HEK293T (cell line): ENCODE results near the gene PLPP4.

ENCODE experiments used
- ARNT ChIP-seq: fragments of 450-650 bp; IDR thresholded peaks from 2 replicates; pipeline ENCODE4 v1.6.1; 2017; ENCODE audit warnings: mild to moderate bottlenecking
- BHLHE40 ChIP-seq: fragments of 450-650 bp; IDR thresholded peaks from 2 replicates; pipeline ENCODE4 v1.6.1; 2016; ENCODE audit warnings: mild to moderate bottlenecking, moderate library complexity, borderline replicate concordance
- CTBP1 ChIP-seq: fragments of 450-650 bp; IDR thresholded peaks from 2 replicates; pipeline ENCODE4 v1.6.1; 2016; ENCODE audit warnings: borderline replicate concordance
- ELF4 ChIP-seq: fragments of 450-650 bp; IDR thresholded peaks from 2 replicates; pipeline ENCODE4 v1.6.1; 2017; ENCODE audit warnings: antibody characterized with exemption
- FOXA1 ChIP-seq: fragments of 450-650 bp; IDR thresholded peaks from 2 replicates; pipeline ENCODE4 v1.6.1; 2016; ENCODE audit warnings: mild to moderate bottlenecking
- FOXK2 ChIP-seq: fragments of 450-650 bp; IDR thresholded peaks from 2 replicates; pipeline ENCODE4 v1.6.1; 2016; ENCODE audit warnings: mild to moderate bottlenecking
- FOXM1 ChIP-seq: fragments of 450-650 bp; IDR thresholded peaks from 2 replicates; pipeline ENCODE4 v1.6.1; 2017; ENCODE audit warnings: mild to moderate bottlenecking, borderline replicate concordance
- HDGF ChIP-seq: fragments of 450-650 bp; IDR thresholded peaks from 2 replicates; pipeline ENCODE4 v1.6.1; 2017; ENCODE audit warnings: antibody characterized with exemption, borderline replicate concordance
- L3MBTL2 ChIP-seq: fragments of 450-650 bp; conservative IDR thresholded peaks from 2 replicates; pipeline ENCODE4 v1.6.1; 2016; ENCODE audit warnings: mild to moderate bottlenecking
- NFRKB ChIP-seq: fragments of 450-650 bp; IDR thresholded peaks from 2 replicates; pipeline ENCODE4 v1.6.1; 2016; ENCODE audit warnings: mild to moderate bottlenecking, moderate library complexity
- SP1 ChIP-seq: fragments of 450-650 bp; IDR thresholded peaks from 2 replicates; pipeline ENCODE4 v1.6.1; 2017
- SUZ12 ChIP-seq: fragments of 450-650 bp; IDR thresholded peaks from 2 replicates; pipeline ENCODE4 v1.6.1; 2016; ENCODE audit warnings: mild to moderate bottlenecking
- TARDBP ChIP-seq: fragments of 450-650 bp; IDR thresholded peaks from 2 replicates; pipeline ENCODE4 v1.6.1; 2016
- ZNF384 ChIP-seq: fragments of 450-650 bp; IDR thresholded peaks from 2 replicates; pipeline ENCODE4 v1.6.1; 2016

- TF ChIP-seq FOXK2 (no peak), NFRKB (no peak), FOXM1 (no peak), CTBP1 (no peak), BHLHE40 (no peak), SP1 (no peak), FOXA1 (no peak), HDGF (no peak), ZNF384 (no peak), SUZ12 (no peak), L3MBTL2 (no peak), ELF4 (no peak), TARDBP (no peak), ARNT (no peak)
These were observed 83.5 kb downstream of the PLPP4 start for GRCh38 chr10:120540486-120540885.
